Muscle layer of colon (tissue), 2 donors: ENCODE results near the gene FAM161A.
"Not testable (repeated sequence)": the region's sequence is repeated elsewhere in the genome, so short reads cannot be mapped to it uniquely, and the experiment has no call there.

Experiments
- H3K27ac ChIP-seq: one replicate; pipeline ENCODE4 v1.7.0; 2013; ENCODE audit warnings: low read depth, mild to moderate bottlenecking, low read length, moderate library complexity
- H3K27me3 ChIP-seq, 2 donors: one replicate each; pipeline ENCODE4 v1.7.0; 2013; ENCODE audit warnings: low read length in 2 of 2, mild to moderate bottlenecking in 2 of 2; ENCODE audit not compliant: insufficient read depth in 2 of 2, control insufficient read depth in 1 of 2
- H3K36me3 ChIP-seq: one replicate; pipeline ENCODE4 v1.7.0; 2013; ENCODE audit warnings: mild to moderate bottlenecking, low read length; ENCODE audit not compliant: insufficient read depth
- H3K4me1 ChIP-seq: one replicate; pipeline ENCODE4 v1.7.0; 2013; ENCODE audit warnings: mild to moderate bottlenecking, low read length; ENCODE audit not compliant: insufficient read depth
- H3K4me3 ChIP-seq, 2 donors: one replicate each; pipeline ENCODE4 v1.7.0; 2013; ENCODE audit warnings: low read length in 2 of 2, low read depth in 1 of 2, mild to moderate bottlenecking in 1 of 2, moderate library complexity in 1 of 2
- H3K9ac ChIP-seq: one replicate; pipeline ENCODE4 v1.7.0; 2013; ENCODE audit warnings: low read length
- H3K9me3 ChIP-seq: one replicate; pipeline ENCODE4 v1.7.0; 2013; ENCODE audit warnings: mild to moderate bottlenecking, low read length
- donor health status: abdominal sarcoma.
- donor health status: Adenocarcinoma of cecum.

FAM161A gene

DNA sequence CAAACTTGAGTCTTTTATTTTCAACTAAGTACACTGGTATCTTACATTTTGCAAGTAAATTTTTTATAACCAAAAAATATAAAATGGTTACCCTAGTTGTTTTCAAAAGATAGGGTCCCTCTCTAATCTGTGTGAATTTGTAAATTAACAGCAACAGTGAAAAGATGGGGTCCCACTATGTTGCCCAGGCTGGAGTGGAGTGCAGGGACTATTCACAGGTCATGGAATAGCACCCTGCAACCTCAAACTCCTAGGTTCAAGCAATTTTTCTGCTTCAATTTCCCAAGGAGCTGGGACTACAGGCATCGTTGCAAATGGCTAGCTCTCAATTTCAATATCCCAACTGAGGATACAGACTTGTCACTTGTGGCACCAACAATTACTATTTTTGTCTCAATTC, 22.5 kb upstream of the FAM161A start:
- Histone ChIP-seq H3K9me3 (no peaks in the 10 kb centered on the region), H3K36me3 (peaks cover 76% of the 10 kb centered on the region), H3K4me3 (no peak overlapping the region), H3K27me3 (no peaks in the 10 kb centered on the region), H3K9ac (no peak overlapping the region), H3K27ac (no peak overlapping the region), H3K4me1 (no peaks in the 10 kb centered on the region)

DNA sequence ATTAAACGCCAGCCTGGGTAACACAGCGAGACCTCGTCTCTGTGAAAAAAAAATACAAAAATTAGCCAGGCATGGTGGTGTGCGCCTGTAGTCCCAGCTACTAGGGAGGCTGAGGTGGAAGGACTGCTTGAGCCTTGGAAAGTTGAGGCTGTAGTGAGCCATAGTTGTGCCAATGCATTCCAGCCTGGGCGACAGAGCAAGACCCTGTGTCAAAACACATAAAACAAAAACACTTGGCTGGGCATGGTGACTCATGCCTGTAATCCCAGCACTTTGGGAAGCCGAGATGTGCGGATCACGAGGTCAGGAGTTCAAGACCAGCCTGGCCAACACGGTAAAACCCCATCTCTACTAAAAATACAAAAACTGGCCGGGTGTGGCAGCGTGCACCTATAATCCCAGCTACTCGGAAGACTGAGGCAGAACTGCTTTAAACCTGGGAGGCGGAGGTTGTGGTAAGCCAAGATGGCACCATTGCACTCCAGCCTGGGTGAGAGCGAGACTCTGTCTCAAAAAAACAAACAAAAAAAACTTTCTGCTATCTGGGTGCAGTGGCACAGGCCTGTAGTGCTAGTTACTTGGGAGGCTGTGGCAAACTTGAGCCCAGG, 12.7 kb upstream of the FAM161A start:
- H3K9me3 ChIP-seq, H3K4me3 ChIP-seq, H3K27me3 ChIP-seq, H3K27ac ChIP-seq, H3K4me1 ChIP-seq, H3K9ac ChIP-seq: not testable (repeated sequence)
- H3K36me3 ChIP-seq = peaks cover 48% of the 10 kb centered on the region

DNA sequence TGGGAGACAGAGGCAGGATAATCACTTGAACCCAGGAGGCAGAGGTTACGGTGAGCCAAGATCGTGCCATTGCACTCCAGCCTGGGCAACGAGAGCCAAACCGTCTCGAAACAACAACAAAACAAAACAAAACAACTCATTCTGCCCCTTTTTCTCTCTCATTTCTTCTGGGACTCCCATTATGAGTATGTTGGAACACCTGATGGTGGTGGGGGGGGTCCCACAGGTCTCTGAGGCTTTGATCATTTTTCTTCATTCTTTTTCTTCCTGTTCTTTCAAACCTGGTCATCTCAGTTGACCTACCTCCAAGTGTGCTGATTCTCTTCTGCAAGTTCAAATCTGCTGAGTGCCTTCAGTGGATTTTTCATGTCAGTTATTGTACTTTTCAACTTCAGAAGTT, 8.2 kb upstream of the FAM161A start:
- H3K9ac ChIP-seq = no peak overlapping the region
- no peaks in the 10 kb centered on the region for H3K4me1 ChIP-seq
- H3K27ac ChIP-seq = no peak overlapping the region
- no peaks in the 10 kb centered on the region for H3K27me3 ChIP-seq
- H3K36me3 ChIP-seq = peaks cover 26% of the 10 kb centered on the region
- no peaks in the 10 kb centered on the region for H3K9me3 ChIP-seq
- H3K4me3 ChIP-seq = no peak overlapping the region

DNA sequence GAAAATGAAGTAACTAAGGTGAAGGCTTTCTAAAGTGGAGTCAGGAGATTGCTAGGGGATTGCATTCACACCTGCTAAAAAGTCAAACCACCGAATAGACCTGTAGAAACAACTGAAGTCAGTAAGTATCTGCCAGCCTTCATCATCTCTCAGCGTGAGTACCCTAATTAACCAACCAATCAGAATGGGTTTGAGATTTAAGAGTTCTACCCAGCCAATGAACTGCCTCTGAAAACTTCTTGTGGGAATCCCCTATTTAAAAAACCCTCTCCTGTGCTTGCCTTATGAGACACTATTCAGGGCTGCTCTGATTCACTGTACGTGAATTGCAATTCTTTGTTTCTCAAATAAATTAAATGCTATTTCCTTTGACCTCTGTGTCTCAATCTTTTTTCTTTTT, 3.4 kb upstream of the FAM161A start:
- Histone ChIP-seq H3K4me3 (no peak overlapping the region), H3K9ac (no peak overlapping the region), H3K27ac (no peak overlapping the region), H3K36me3 (no peaks in the 10 kb centered on the region), H3K27me3 (no peaks in the 10 kb centered on the region), H3K4me1 (peaks cover 8% of the 10 kb centered on the region), H3K9me3 (no peaks in the 10 kb centered on the region)

DNA sequence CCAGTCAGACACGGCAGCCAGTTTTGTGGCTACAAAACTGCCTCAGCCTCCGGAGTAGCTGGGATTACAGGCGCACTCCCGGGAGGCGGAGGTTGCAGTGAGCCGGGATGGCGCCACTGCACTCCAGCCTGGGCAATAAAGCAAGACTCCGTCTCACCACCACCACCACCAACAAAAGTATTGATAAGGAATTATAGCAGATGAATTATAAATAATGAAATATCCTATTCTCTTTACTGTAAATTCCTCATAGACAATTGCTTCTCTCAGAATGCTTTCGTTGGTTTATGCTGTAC, 1.4 kb upstream of the FAM161A start:
- H3K27me3 ChIP-seq = no peaks in the 10 kb centered on the region
- H3K9me3 ChIP-seq = no peaks in the 10 kb centered on the region
- peak overlapping the region in 1 of 2 donors; percentile 100 for H3K4me3 ChIP-seq
- no peaks in the 10 kb centered on the region for H3K36me3 ChIP-seq
- H3K27ac ChIP-seq = no peak overlapping the region
- peaks cover 8% of the 10 kb centered on the region for H3K4me1 ChIP-seq
- peak overlapping the region; percentile 49 for H3K9ac ChIP-seq

DNA sequence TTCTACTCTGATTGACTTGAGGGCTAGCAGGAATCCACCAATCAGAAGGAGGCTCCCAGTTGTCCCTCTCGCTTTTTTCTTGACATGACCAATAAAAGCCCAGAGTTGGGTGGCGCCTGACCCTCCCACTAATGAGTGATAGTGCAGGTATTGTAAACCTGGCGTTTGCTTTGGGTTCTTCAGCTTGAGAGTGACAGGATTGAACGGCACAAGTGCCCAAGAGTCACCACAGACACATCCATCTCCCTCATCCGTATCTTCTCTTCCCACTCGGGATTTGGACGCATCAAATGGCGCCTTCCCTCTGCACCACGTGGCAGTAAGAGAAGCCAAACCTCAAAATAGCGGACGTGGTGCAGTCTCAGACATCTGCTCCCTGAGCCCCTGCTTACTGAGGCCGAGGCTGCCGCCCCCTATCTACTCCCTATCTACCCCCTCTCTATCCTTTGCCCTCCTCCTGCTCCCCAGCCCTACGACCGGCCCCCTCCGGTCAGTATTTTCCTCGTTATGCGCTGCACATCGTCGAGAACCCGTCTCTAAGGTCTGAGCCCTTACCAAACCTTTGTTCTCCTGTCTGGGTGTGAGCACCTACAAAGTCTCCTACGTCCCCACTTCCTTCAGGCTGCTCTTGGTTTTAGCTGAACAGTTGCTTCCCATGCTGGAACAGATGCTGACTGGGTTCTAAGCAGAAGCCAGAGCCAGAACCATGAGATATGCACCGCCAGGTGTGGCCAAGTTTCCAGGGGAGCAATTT, 881 bp upstream of the FAM161A start:
- Histone ChIP-seq H3K9me3 (no peaks in the 10 kb centered on the region), H3K27ac (peak overlapping the region; percentile 85), H3K36me3 (no peaks in the 10 kb centered on the region), H3K27me3 (no peaks in the 10 kb centered on the region), H3K9ac (peak overlapping the region; percentile 49), H3K4me1 (peaks cover 8% of the 10 kb centered on the region), H3K4me3 (peak overlapping the region; percentile 72 to 100)

DNA sequence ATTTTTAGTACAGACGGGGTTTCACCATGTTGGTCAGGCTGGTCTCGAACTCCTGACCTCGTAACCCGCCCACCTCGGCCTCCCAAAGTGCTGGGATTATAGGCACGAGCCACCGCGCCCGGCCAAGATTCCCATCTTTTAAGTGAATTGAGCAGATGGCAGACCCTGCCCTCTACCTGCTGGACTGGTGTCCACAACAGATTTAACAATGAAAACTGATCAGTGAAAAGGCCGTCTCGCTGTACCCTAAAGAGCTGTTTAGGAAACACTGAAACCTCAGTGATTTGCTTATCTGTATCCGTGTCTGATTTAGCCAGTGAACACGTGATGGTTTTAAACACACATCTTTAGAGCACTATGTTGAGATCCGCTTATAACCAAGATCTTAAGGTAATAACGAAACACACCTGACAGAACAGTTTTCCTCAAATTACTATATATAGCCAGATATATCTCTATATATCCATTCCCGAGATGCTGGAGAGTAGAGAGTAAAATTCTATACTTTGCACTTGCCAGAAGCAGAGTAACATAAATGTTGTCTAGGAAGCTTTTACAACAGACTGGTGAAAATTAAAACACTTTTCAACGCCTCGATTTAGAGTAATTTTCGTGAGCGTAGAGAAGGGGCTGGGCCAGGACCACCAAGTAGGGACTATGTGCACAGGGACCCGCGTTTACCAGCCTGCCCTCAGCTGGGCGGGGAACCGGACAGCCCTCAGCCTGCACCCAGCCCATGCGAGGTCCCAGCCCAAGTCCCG, 594 bp downstream of the FAM161A start:
- H3K27me3 ChIP-seq = no peaks in the 10 kb centered on the region
- H3K9ac ChIP-seq = peak overlapping the region; percentile 49
- H3K27ac ChIP-seq = peak overlapping the region; percentile 85
- no peaks in the 10 kb centered on the region for H3K36me3 ChIP-seq
- H3K4me1 ChIP-seq = peaks cover 8% of the 10 kb centered on the region
- peak overlapping the region; percentile 72 to 100 for H3K4me3 ChIP-seq
- H3K9me3 ChIP-seq = no peaks in the 10 kb centered on the region

DNA sequence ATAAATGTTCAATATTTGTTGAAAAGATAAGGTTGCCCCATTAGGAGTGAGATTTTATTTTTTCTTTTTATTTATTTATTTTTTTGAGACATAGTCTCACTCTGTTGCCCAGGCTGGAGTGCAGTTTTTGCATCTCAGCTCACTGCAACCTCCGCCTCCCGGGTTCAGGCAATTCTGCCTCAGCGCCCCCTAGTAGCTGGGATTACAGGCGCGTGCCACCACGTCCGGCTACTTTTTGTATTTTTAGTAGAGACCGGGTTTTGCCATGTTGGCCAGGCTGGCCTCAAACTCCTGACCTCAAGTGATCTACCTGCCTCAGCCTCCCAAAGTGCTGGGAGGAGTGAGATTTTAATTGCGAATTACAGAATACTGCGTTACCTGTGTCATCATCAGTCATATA, 2.6 kb downstream of the FAM161A start:
- H3K4me3 ChIP-seq, H3K9me3 ChIP-seq, H3K4me1 ChIP-seq, H3K36me3 ChIP-seq, H3K9ac ChIP-seq, H3K27me3 ChIP-seq, H3K27ac ChIP-seq: not testable (repeated sequence)

DNA sequence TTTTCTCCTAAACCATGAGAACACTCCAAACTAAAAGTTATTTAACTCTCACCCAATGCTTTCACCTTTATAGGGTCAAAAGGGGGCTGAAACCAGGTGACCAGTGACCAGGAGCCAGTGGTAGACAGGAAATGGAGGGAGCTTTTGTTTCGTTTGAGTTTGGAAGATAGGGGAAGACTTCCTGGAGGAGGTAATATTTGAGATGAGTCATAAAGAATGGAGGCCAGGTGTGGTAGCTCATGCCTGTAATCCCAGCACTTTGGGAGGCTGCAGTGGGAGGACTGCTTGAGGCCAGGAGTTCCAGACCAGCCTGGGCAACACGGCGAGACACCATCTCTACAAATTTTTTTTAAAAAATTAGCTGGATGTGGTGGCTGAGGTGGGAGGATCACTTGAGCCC, 8.5 kb downstream of the FAM161A start:
- Histone ChIP-seq H3K9ac (no peak overlapping the region), H3K9me3 (no peaks in the 10 kb centered on the region), H3K36me3 (no peaks in the 10 kb centered on the region), H3K4me3 (no peak overlapping the region), H3K4me1 (no peaks in the 10 kb centered on the region), H3K27me3 (no peaks in the 10 kb centered on the region), H3K27ac (no peak overlapping the region)

DNA sequence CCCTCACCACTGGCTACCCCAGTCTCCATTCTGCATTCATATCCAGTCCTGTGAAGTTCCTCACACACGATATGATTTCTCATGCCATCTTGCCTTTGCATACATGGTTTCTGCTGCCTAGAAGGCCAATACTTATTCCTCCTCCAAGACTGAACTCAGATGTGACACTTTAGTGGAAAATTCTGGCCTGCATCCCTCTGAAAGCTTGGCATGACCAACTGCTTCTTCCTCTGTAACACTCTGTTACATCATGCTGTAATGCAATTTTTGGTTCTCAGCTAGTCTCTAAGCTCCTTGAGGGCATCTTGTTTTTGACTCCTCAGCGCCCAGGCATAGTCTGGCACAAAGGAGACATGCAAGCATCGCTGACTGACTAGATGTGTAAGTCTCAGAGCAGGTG, 12.6 kb downstream of the FAM161A start:
- Histone ChIP-seq H3K36me3 (no peaks in the 10 kb centered on the region), H3K4me1 (no peaks in the 10 kb centered on the region), H3K9me3 (no peaks in the 10 kb centered on the region), H3K27ac (no peak overlapping the region), H3K4me3 (no peak overlapping the region), H3K9ac (no peak overlapping the region), H3K27me3 (no peaks in the 10 kb centered on the region)

DNA sequence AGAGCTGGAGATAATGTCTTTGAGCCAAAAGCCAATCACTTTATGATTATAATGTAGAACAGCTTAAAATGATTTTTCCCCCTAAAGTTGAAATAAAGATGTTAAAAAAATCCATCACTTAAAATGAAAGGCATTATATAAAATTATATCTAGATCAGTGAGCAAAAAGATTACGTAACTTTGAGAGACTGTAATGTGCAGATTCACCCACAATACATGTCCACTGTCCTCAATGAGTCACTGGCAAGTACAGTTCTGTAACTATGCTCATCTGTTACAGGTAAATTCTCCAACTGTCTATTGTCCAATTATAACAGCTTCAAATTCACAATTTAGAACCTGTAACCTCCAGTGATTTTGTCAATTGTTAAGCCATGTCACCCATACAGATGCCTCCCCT, 19.0 kb downstream of the FAM161A start:
- Histone ChIP-seq H3K36me3 (no peaks in the 10 kb centered on the region), H3K9ac (no peak overlapping the region), H3K9me3 (no peaks in the 10 kb centered on the region), H3K4me3 (no peak overlapping the region), H3K27ac (no peak overlapping the region), H3K4me1 (no peaks in the 10 kb centered on the region), H3K27me3 (no peaks in the 10 kb centered on the region)
